ENCODE results near the gene PRDM16.

DNA sequence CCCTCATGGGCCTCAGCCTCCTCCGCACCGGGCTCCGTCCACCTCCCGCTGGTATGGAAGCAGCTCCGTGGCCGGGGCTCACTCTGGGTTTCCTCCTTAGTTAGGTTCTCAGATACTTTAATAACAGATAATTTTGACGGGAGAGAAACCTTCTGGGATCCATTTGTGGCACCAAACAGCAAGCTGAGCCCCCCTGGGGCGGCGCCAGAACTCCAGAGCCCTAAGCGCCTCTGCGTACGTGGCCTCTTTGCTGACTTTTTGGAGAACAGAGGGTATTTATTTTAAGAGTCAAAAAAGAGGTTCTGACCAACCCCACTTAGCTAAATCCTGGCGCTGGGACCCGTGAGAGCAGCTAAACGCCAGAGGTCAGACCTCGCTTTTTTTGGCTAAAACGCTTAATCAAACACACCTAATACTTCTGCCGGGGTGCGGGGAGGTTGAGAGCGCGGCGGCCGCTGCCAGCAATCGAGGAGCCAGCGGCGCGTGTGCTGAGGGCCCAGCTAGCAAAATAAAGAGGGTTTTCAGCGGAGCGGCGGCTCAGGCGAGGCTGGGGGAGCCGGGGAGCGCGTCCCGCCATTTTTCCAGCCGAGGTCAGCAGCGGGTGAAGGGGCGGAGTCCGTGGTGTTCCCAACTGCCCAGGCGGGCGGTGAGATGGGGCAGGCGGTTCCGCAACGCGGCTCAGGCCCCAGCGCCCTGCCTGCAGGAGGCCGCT, 171.7 kb downstream of the PRDM16 start:
- TF ChIP-seq POLR2A (IDR thresholded peaks at IDR 0.05; ENCODE audit: low read length): no peak
- no peak for TF ChIP-seq GATA1 (IDR thresholded peaks at IDR 0.05; ENCODE audit: low read depth, low read length)

Measured in erythroblast (primary cell).